Ascending aorta (tissue), 2 donors: Measurements from ENCODE around the gene PLCB1. TPM values are rescaled to one million over a fixed set of nuclear protein-coding genes. Genes with fewer than 3 reads are reported as not detected.

Experiments
- DNase-seq, 2 donors: peaks; one replicate each; pipeline ENCODE4 v3.0.0-alpha.2; 2019; ENCODE audit warnings: low spot score in 2 of 2
- H3K27ac ChIP-seq, 2 donors: fragments of 200-600 bp; sonication (generic); one replicate each; pipeline ENCODE4 v1.5.1; 2016 to 2017; ENCODE audit warnings: mild to moderate bottlenecking in 1 of 2
- H3K27me3 ChIP-seq: fragments of 200-600 bp; sonication (generic); one replicate; pipeline ENCODE4 v1.5.1; 2017
- H3K36me3 ChIP-seq, 2 donors: fragments of 200-600 bp; sonication (generic); one replicate each; pipeline ENCODE4 v1.5.1; 2016
- H3K4me1 ChIP-seq, 2 donors: fragments of 200-600 bp; sonication (generic); one replicate each; pipeline ENCODE4 v1.5.1; 2016 to 2017; ENCODE audit warnings: mild to moderate bottlenecking in 1 of 2
- H3K4me3 ChIP-seq, 2 donors: fragments of 200-600 bp; sonication (generic); one replicate each; pipeline ENCODE4 v1.5.1; 2016 to 2017; ENCODE audit warnings: mild to moderate bottlenecking in 1 of 2
- H3K9me3 ChIP-seq, 2 donors: fragments of 200-600 bp; sonication (generic); one replicate each; pipeline ENCODE4 v1.5.1; 2016
- intact Hi-C: fragments of 100-400 bp; cut with DNase I; formaldehyde crosslinking; loops from one replicate; pipeline ENCODE4 v1.15.1; 2023
- total RNA-seq: library from RNA; depleted of rRNA; stranded (reverse); fragments of >200 nt; gene quantifications from one replicate; pipeline ENCODE4 v1.1.0, GENCODE V29; 2016
- TF ChIP-seq, protein P1 (sequence below), 3 experiments: fragments of 200-600 bp in 2 of 3; fragments of 450-650 bp in 1 of 3; sonication (generic) in 2 of 3; IDR thresholded peaks; one replicate each; pipeline ENCODE4 v1.5.1; 2016 to 2019; ENCODE audit warnings: antibody characterized with exemption in 3 of 3, mild to moderate bottlenecking in 1 of 3, moderate library complexity in 1 of 3

PLCB1 gene
- total RNA-seq, 1 donor from 2014 or later, result 22.9 TPM

- TF ChIP-seq, protein P1, sequence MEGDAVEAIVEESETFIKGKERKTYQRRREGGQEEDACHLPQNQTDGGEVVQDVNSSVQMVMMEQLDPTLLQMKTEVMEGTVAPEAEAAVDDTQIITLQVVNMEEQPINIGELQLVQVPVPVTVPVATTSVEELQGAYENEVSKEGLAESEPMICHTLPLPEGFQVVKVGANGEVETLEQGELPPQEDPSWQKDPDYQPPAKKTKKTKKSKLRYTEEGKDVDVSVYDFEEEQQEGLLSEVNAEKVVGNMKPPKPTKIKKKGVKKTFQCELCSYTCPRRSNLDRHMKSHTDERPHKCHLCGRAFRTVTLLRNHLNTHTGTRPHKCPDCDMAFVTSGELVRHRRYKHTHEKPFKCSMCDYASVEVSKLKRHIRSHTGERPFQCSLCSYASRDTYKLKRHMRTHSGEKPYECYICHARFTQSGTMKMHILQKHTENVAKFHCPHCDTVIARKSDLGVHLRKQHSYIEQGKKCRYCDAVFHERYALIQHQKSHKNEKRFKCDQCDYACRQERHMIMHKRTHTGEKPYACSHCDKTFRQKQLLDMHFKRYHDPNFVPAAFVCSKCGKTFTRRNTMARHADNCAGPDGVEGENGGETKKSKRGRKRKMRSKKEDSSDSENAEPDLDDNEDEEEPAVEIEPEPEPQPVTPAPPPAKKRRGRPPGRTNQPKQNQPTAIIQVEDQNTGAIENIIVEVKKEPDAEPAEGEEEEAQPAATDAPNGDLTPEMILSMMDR (IDR thresholded peaks at IDR 0.05), result no peak
- H3K36me3 ChIP-seq, result no peaks in the 10 kb centered on the region
- DNase-seq, result no peak
- no peaks in the 10 kb centered on the region for H3K27me3 ChIP-seq
- no peak overlapping the region for H3K4me3 ChIP-seq
- no peaks in the 10 kb centered on the region for H3K4me1 ChIP-seq
- H3K9me3 ChIP-seq, result no peaks in the 10 kb centered on the region
- H3K27ac ChIP-seq, result no peak overlapping the region
- intact Hi-C loops, result no loop called here
These were observed 274.3 kb downstream of the PLCB1 start for GRCh38 chr20:8406391-8406790.

DNA sequence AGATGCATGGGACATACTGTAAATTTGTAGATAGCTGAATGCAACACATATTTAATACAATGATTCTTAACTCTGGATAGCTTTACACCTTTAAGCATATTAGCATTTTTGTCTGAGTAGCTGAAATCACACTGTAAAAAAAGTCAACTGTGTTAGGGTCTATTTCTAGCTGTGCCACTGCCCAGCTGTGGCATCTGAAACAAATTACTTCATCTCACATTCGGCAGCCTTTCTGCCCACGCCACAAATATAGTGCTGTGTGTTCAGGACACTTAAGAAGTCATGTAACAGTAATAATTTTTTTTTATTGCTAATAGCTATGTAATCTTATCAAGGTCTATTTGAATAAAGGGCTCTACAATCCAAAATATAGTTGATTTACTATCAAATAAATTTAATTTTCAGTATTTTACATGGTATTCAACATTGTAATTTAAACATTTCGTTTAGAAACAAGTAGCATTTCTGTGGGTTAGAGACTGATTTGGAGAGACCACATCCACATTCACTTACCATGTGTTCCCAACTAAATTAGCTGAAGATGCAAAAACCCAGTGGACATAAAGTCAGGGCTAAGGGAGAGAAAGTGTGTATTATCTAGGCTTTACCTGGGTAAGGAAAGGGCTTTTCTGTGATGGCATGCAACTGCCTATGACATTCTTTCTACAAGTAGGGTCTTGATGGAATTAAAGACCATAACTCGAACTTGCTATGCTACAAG, 276.7 kb downstream of the PLCB1 start:
- TF ChIP-seq, protein P1 (IDR thresholded peaks at IDR 0.05), result no peak
- H3K36me3 ChIP-seq, result no peaks in the 10 kb centered on the region
- intact Hi-C loops, result no loop called here
- H3K9me3 ChIP-seq, result no peaks in the 10 kb centered on the region
- H3K4me1 ChIP-seq, result no peaks in the 10 kb centered on the region
- no peaks in the 10 kb centered on the region for H3K27me3 ChIP-seq
- H3K4me3 ChIP-seq, result no peak overlapping the region
- no peak for DNase-seq
- no peak overlapping the region for H3K27ac ChIP-seq

- Histone ChIP-seq H3K36me3 (no peaks in the 10 kb centered on the region), H3K9me3 (no peaks in the 10 kb centered on the region), H3K27ac (no peak overlapping the region), H3K27me3 (no peaks in the 10 kb centered on the region), H3K4me3 (no peak overlapping the region), H3K4me1 (no peaks in the 10 kb centered on the region)
- no peak for DNase-seq
- intact Hi-C loops, result no loop called here
- TF ChIP-seq, protein P1 (IDR thresholded peaks at IDR 0.05), result no peak
These were observed 281.6 kb downstream of the PLCB1 start for GRCh38 chr20:8413691-8414090.

GRCh38 chr20:8414586-8415274, 282.7 kb downstream of the PLCB1 start:
- H3K4me3 ChIP-seq, result no peak overlapping the region
- intact Hi-C loops, result no loop called here
- DNase-seq, result no peak
- no peaks in the 10 kb centered on the region for H3K36me3 ChIP-seq
- no peak overlapping the region for H3K27ac ChIP-seq
- no peaks in the 10 kb centered on the region for H3K27me3 ChIP-seq
- H3K4me1 ChIP-seq, result no peaks in the 10 kb centered on the region
- TF ChIP-seq, protein P1 (IDR thresholded peaks at IDR 0.05), result no peak
- H3K9me3 ChIP-seq, result no peaks in the 10 kb centered on the region

DNA sequence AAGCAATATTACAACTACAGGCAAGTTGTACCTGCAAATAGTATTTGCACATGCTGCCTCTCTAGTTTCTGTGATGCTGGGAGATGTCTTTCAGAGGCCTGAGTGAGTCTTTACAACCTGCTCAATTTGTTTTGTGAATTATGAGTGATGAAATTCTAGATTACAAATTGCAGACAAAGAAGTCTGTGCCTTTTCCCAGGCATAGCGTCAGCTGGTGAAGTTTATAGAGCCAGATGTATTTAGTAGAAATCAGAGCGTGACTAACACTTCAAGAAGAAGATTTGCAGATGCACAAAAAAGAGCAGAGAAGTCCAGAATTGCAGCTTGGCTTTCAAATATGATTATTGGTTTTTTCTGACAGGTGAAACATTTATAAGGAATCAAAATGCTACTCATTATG, 289.9 kb downstream of the PLCB1 start:
- Histone ChIP-seq H3K4me3 (no peak overlapping the region), H3K9me3 (no peaks in the 10 kb centered on the region), H3K27me3 (no peaks in the 10 kb centered on the region), H3K36me3 (no peaks in the 10 kb centered on the region), H3K4me1 (no peaks in the 10 kb centered on the region), H3K27ac (no peak overlapping the region)
- intact Hi-C loops, result no loop called here
- no peak for DNase-seq
- TF ChIP-seq, protein P1 (IDR thresholded peaks at IDR 0.05), result no peak
